HepG2 (cell line): ENCODE results near the gene RANBP3L. TPM values are rescaled to one million over a fixed set of nuclear protein-coding genes. Genes with fewer than 3 reads are reported as not detected.

Experiments
- ARNT ChIP-seq: fragments of 450-650 bp; IDR thresholded peaks from 2 replicates; pipeline ENCODE4 v1.6.1; 2017
- ATF1 ChIP-seq: IDR thresholded peaks from 2 replicates; pipeline ENCODE4 v1.6.1; 2016; ENCODE audit warnings: mild to moderate bottlenecking, control low read depth
- ATM ChIP-seq: fragments of 450-650 bp; IDR thresholded peaks from 2 replicates; pipeline ENCODE4 v1.7.1; 2017; ENCODE audit warnings: mild to moderate bottlenecking, borderline replicate concordance
- CREBL2 ChIP-seq: sonication (generic); formaldehyde crosslinking; IDR thresholded peaks from 2 replicates; pipeline ENCODE4 v1.8.1; 2023; ENCODE audit warnings: missing genetic modification reagents, mild to moderate bottlenecking, borderline replicate concordance
- EP300 ChIP-seq, 3 experiments: sonication (generic) in 1 of 3; formaldehyde crosslinking in 1 of 3; IDR thresholded peaks; 2 replicates each; pipeline versions ENCODE4 v1.5.1 to v1.6.1; 2011 to 2020; ENCODE audit warnings: low read depth in 2 of 3, low read length in 2 of 3, borderline replicate concordance in 1 of 3, improper control_type of control experiment in 1 of 3, mild to moderate bottlenecking in 1 of 3, missing genetic modification reagents in 1 of 3, moderate library complexity in 1 of 3
- ETV6 ChIP-seq: sonication (generic); formaldehyde crosslinking; conservative IDR thresholded peaks from 2 replicates; pipeline ENCODE4 v1.4.0; 2020; ENCODE audit warnings: missing genetic modification reagents
- HHEX ChIP-seq: IDR thresholded peaks from 2 replicates; pipeline ENCODE4 v1.6.1; 2016; ENCODE audit warnings: control low read depth
- HNRNPH1 ChIP-seq: fragments of 200-400 bp; formaldehyde crosslinking; optimal IDR thresholded peaks from 2 replicates; pipeline ENCODE3; 2017; ENCODE audit warnings: mild to moderate bottlenecking, low read depth, low read length
- JUND ChIP-seq: sonication (generic); formaldehyde crosslinking; IDR thresholded peaks from 2 replicates; pipeline ENCODE4 v1.8.0; 2022; ENCODE audit warnings: mild to moderate bottlenecking, missing genetic modification reagents
- KAT7 ChIP-seq: IDR thresholded peaks from 2 replicates; pipeline ENCODE4 v1.6.1; 2018; ENCODE audit warnings: borderline replicate concordance, missing compliant biosample characterization
- KDM5A ChIP-seq: fragments of 200-600 bp; sonication (generic); IDR thresholded peaks from 2 replicates; pipeline ENCODE4 v1.7.0; 2018; ENCODE audit warnings: antibody characterized with exemption, mild to moderate bottlenecking, low read length, borderline replicate concordance
- MBNL3 ChIP-seq: fragments of 250-450 bp; sonication (Bioruptor Pico); conservative IDR thresholded peaks from 2 replicates; pipeline ENCODE4 v1.8.0; 2022; ENCODE audit warnings: mild to moderate bottlenecking, inconsistent platforms
- NCOA5 ChIP-seq: sonication (generic); formaldehyde crosslinking; IDR thresholded peaks from 2 replicates; pipeline ENCODE4 v1.4.0; 2020; ENCODE audit warnings: missing genetic modification reagents
- NFYC ChIP-seq: IDR thresholded peaks from 2 replicates; pipeline ENCODE4 v1.6.1; 2016; ENCODE audit warnings: missing genetic modification reagents, missing compliant biosample characterization
- POLR2AphosphoS2 ChIP-seq: IDR thresholded peaks from 2 replicates; pipeline ENCODE4 v1.6.1; 2011; ENCODE audit warnings: low read depth, low read length, improper control_type of control experiment
- TCF7L2 ChIP-seq: IDR thresholded peaks from 2 replicates; pipeline ENCODE4 v1.6.1; 2011; ENCODE audit warnings: mild to moderate bottlenecking, low read depth, low read length, moderate library complexity
- THRA ChIP-seq: sonication (generic); formaldehyde crosslinking; IDR thresholded peaks from 2 replicates; pipeline ENCODE4 v1.4.0; 2020; ENCODE audit warnings: missing genetic modification reagents, borderline replicate concordance
- ZMYM2 ChIP-seq: sonication (generic); formaldehyde crosslinking; IDR thresholded peaks from 2 replicates; pipeline ENCODE4 v1.8.0; 2022; ENCODE audit warnings: mild to moderate bottlenecking, missing genetic modification reagents
- ZNF326 ChIP-seq: sonication (generic); formaldehyde crosslinking; IDR thresholded peaks from 2 replicates; pipeline ENCODE4 v1.4.0; 2020; ENCODE audit warnings: missing genetic modification reagents, borderline replicate concordance
- ZNF33B ChIP-seq: sonication (generic); formaldehyde crosslinking; IDR thresholded peaks from 2 replicates; pipeline ENCODE4 v1.5.1; 2020; ENCODE audit warnings: mild to moderate bottlenecking, missing genetic modification reagents
- ZNF367 ChIP-seq: sonication (generic); formaldehyde crosslinking; IDR thresholded peaks from 2 replicates; pipeline ENCODE4 v1.4.0; 2020; ENCODE audit warnings: missing genetic modification reagents, borderline replicate concordance
- ZNF451 ChIP-seq: sonication (generic); formaldehyde crosslinking; IDR thresholded peaks from 2 replicates; pipeline ENCODE4 v1.5.0; 2020; ENCODE audit warnings: mild to moderate bottlenecking, missing genetic modification reagents
- ZNF556 ChIP-seq: sonication (generic); formaldehyde crosslinking; IDR thresholded peaks from 2 replicates; pipeline ENCODE4 v1.4.0; 2020; ENCODE audit warnings: mild to moderate bottlenecking, missing genetic modification reagents, borderline replicate concordance
- ZNF788 ChIP-seq: sonication (generic); formaldehyde crosslinking; IDR thresholded peaks from 2 replicates; pipeline ENCODE4 v1.5.0; 2020; ENCODE audit warnings: mild to moderate bottlenecking, missing genetic modification reagents, borderline replicate concordance
- polyA plus RNA-seq, 8 experiments: library from polyadenylated mRNA; depleted of rRNA in 3 of 8; stranded (reverse) in 7 of 8; unstranded in 1 of 8; fragments of >200 nt; fragmentation: Illumina TruSeq in 4 of 8; extraction: Trizol in 4 of 8; gene quantifications; 2 replicates each; pipeline versions ENCODE4 v1.2.1 to v1.2.3, GENCODE V29; 2011 to 2016; ENCODE audit warnings: low read depth in 4 of 8, missing spikeins in 1 of 8, mixed read lengths in 1 of 8; ENCODE audit not compliant: insufficient read depth in 1 of 8
- total RNA-seq, 5 experiments: library from RNA; depleted of rRNA; stranded (reverse); fragments of >200 nt; fragmentation: Illumina TruSeq; extraction: Trizol; gene quantifications; 2 replicates each; pipeline ENCODE4 v1.2.3, GENCODE V29; 2016; ENCODE audit warnings: low read depth in 1 of 5
- TF ChIP-seq, protein P1 (sequence below): sonication (generic); formaldehyde crosslinking; IDR thresholded peaks from 2 replicates; pipeline ENCODE4 v1.5.1; 2020; ENCODE audit warnings: missing genetic modification reagents, mild to moderate bottlenecking, borderline replicate concordance
- TF ChIP-seq, protein P2 (sequence below): sonication (generic); formaldehyde crosslinking; IDR thresholded peaks from 2 replicates; pipeline ENCODE4 v1.8.0; 2022; ENCODE audit warnings: mild to moderate bottlenecking, missing genetic modification reagents, moderate library complexity

The RANBP3L gene
- total and polyA plus RNA-seq, 2 of the 13 experiments (the other 11 are each of a cell fraction or from before 2014, with no cell fraction given) = 0.09 TPM; not detected in 1

DNA sequence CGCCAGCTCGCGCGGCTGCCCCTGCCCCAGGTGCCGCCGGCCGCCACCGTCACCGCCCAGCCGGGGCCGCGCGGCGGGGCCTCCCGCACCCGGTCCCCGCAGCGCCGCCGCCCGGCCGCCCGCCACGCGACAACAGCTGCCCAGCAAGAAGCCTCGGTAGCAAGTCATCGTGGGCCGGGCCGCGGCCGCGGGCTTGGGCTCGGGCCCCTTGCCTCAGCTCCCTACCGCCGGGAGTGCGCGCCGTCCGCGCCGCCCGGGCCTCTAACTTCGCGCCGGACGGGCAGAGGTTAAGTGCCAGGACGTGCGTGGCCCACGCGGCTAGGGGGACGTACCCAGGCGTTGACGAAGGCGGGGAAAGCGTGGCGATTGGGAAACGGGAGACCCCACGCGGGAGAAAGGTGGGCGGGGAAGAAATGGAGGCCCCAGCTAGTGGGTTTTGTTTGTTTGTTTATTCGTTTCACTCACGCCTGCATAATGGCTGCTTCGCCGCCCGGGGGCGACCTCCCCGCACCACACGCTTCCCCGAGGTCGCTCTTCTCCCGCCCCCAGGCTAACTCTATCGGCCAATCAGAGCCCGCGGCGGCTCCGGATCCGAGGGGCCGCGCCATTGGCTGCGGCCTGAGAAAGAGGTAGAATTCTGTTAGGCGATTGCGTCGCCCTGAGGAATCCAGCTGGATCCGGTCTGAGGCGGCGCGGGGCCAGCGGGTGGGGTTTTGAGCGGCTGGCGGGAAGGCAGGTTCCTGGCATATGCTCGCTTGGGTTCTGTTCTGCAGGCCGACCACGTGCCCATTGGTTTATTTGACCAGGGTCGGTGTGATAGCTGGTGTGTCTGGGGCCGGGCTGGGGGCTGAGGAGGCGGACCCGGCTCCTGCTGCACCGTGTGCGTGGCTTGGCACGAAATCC lies 59.8 kb downstream of the RANBP3L start, which contains the start of gene NADK2 (continued):
- TF ChIP-seq KAT7 (CRISPR knock-in tag) = no peak
- peak; percentile 54; the same call in 1 of the 2 replicates for TF ChIP-seq ZNF33B (CRISPR knock-in tag)
- TF ChIP-seq ARNT = no peak
- peak; percentile 49 for TF ChIP-seq THRA (CRISPR knock-in tag)
- TF ChIP-seq NCOA5 (CRISPR knock-in tag) = no peak
- 0 out of 2 replicates have a peak, but pooled peaks have one; percentile 17 for TF ChIP-seq ZNF367 (CRISPR knock-in tag)
- TF ChIP-seq TCF7L2 = no peak
- TF ChIP-seq MBNL3 (CRISPR knock-in tag) = no peak
- TF ChIP-seq ATF1 (CRISPR knock-in tag) = no peak
- TF ChIP-seq POLR2AphosphoS2 = no peak
- TF ChIP-seq HNRNPH1 = no peak
- TF ChIP-seq CREBL2 (CRISPR knock-in tag) = no peak
- no peak; the same call in 1 of the 2 replicates for TF ChIP-seq JUND (CRISPR knock-in tag)
- peak; percentile 59; the same call in 1 of the 2 replicates for TF ChIP-seq ZNF556 (CRISPR knock-in tag)
- no peak for TF ChIP-seq ZNF326 (CRISPR knock-in tag)
- peak; percentile 23; the same call in 1 of the 2 replicates for TF ChIP-seq ZNF788 (CRISPR knock-in tag)
- TF ChIP-seq, protein P1, sequence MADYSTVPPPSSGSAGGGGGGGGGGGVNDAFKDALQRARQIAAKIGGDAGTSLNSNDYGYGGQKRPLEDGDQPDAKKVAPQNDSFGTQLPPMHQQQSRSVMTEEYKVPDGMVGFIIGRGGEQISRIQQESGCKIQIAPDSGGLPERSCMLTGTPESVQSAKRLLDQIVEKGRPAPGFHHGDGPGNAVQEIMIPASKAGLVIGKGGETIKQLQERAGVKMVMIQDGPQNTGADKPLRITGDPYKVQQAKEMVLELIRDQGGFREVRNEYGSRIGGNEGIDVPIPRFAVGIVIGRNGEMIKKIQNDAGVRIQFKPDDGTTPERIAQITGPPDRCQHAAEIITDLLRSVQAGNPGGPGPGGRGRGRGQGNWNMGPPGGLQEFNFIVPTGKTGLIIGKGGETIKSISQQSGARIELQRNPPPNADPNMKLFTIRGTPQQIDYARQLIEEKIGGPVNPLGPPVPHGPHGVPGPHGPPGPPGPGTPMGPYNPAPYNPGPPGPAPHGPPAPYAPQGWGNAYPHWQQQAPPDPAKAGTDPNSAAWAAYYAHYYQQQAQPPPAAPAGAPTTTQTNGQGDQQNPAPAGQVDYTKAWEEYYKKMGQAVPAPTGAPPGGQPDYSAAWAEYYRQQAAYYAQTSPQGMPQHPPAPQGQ (CRISPR knock-in tag) = no peak
- TF ChIP-seq ZMYM2 (CRISPR knock-in tag) = peak; percentile 94
- TF ChIP-seq EP300 (IDR thresholded peaks at IDR 0.05; ENCODE audit: low read depth in 2 of 2, low read length in 2 of 2) = peak in 1 of 2 experiments; percentile 19; a peak in 1 of 4 replicates
- TF ChIP-seq EP300 (CRISPR knock-in tag; IDR thresholded peaks at IDR 0.05; ENCODE audit: borderline replicate concordance) = peak; percentile 32; the same call in 1 of the 2 replicates
- TF ChIP-seq NFYC = peak; percentile 83
- TF ChIP-seq ZNF451 = peak; percentile 31; the same call in 1 of the 2 replicates
- TF ChIP-seq ATM = no peak
- no peak for TF ChIP-seq KDM5A
- TF ChIP-seq, protein P2, sequence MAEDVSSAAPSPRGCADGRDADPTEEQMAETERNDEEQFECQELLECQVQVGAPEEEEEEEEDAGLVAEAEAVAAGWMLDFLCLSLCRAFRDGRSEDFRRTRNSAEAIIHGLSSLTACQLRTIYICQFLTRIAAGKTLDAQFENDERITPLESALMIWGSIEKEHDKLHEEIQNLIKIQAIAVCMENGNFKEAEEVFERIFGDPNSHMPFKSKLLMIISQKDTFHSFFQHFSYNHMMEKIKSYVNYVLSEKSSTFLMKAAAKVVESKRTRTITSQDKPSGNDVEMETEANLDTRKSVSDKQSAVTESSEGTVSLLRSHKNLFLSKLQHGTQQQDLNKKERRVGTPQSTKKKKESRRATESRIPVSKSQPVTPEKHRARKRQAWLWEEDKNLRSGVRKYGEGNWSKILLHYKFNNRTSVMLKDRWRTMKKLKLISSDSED (CRISPR knock-in tag) = no peak
- no peak for TF ChIP-seq HHEX (CRISPR knock-in tag)
- peak; percentile 45; the same call in 1 of the 2 replicates for TF ChIP-seq ETV6 (CRISPR knock-in tag)
